Mesothelial cell of epicardium (in vitro differentiated cells): Measurements from ENCODE around the gene P2RY8. TPM values are rescaled to one million over a fixed set of nuclear protein-coding genes. Genes with fewer than 3 reads are reported as not detected.

Experiments
- DNase-seq, 2 experiments: peaks; one replicate each; pipeline ENCODE4 v3.0.0; 2021; ENCODE audit warnings: low spot score in 2 of 2; ENCODE audit not compliant: unreplicated experiment in 2 of 2
- H3K27ac Mint-ChIP-seq: 2 replicates; pipeline ENCODE4 v1.8.0; 2021; ENCODE audit warnings: mixed read lengths
- H3K27me3 Mint-ChIP-seq: 2 replicates; pipeline ENCODE4 v1.8.0; 2021; ENCODE audit warnings: low read depth, mixed read lengths
- H3K36me3 Mint-ChIP-seq: 2 replicates; pipeline ENCODE4 v1.8.0; 2021; ENCODE audit warnings: mixed read lengths
- H3K4me1 Mint-ChIP-seq: 2 replicates; pipeline ENCODE4 v1.8.0; 2021; ENCODE audit warnings: mixed read lengths
- H3K4me3 Mint-ChIP-seq: 2 replicates; pipeline ENCODE4 v1.8.0; 2021; ENCODE audit warnings: mild to moderate bottlenecking, moderate library complexity, mixed read lengths
- H3K9me3 Mint-ChIP-seq: 2 replicates; pipeline ENCODE4 v1.8.0; 2021; ENCODE audit warnings: mixed read lengths
- total RNA-seq: library from RNA; stranded (reverse); gene quantifications from 3 replicates; pipeline ENCODE4 v1.2.1, GENCODE V29; 2021
- TF ChIP-seq, protein P1 (sequence below): fragments of 200-600 bp; sonication (generic); IDR thresholded peaks from one replicate; pipeline ENCODE4 v1.5.0; 2021; ENCODE audit warnings: antibody characterized with exemption; ENCODE audit not compliant: unreplicated experiment

Gene P2RY8
- total RNA-seq, 1 donor from 2014 or later, result not detected

DNA sequence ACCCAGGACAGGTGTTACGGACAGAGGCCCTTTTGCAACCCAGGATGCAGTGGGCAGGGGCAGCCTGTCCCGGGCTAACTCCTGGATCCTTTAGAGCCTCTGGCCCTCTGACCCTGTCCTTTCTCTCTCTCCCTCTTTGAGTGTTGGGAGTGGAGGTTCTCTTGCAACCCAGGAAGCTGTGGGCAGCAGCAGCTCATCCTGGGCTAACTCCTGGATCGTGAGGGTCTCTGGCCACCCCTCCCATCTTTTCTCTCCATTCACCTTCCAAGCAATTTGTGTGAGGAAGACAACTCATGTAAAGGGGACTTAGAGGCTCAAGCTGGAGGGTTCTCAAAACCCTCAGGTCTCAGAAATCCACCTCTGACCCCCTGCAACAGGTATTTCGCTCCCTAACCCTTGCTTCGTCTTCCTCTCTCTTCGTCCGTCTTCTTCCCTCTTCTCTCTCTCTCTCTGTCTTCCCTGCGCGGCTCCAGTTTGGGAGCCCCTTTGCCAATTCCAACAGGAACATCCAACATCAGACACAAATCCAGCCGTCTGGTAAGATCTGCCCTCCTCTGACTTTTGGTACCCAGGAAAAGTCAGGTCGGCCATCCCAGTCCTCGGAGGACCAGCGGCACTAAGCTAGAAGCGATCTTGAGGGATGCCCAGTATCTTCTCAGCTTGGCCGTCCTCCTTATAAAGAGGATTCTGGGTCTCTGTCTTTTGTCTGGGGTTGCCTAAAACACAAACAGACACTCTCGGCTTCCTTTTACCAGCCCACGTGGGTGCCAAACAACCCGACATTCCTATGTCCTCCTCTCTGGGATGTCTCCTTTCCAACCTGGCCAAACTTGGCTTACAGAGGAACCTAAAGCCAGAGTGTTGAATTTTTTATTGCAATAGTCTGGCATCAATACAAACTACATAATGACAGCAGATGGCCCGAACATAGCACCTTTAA is 92.2 kb downstream of the P2RY8 start:
- Mint-ChIP-seq H3K4me1 (no peaks in the 10 kb centered on the region), H3K27ac (no peak overlapping the region), H3K9me3 (peaks cover 53% of the 10 kb centered on the region), H3K36me3 (peaks cover 63% of the 10 kb centered on the region), H3K4me3 (no peak overlapping the region), H3K27me3 (no peaks in the 10 kb centered on the region)
- DNase-seq, result no peak
- TF ChIP-seq, protein P1, sequence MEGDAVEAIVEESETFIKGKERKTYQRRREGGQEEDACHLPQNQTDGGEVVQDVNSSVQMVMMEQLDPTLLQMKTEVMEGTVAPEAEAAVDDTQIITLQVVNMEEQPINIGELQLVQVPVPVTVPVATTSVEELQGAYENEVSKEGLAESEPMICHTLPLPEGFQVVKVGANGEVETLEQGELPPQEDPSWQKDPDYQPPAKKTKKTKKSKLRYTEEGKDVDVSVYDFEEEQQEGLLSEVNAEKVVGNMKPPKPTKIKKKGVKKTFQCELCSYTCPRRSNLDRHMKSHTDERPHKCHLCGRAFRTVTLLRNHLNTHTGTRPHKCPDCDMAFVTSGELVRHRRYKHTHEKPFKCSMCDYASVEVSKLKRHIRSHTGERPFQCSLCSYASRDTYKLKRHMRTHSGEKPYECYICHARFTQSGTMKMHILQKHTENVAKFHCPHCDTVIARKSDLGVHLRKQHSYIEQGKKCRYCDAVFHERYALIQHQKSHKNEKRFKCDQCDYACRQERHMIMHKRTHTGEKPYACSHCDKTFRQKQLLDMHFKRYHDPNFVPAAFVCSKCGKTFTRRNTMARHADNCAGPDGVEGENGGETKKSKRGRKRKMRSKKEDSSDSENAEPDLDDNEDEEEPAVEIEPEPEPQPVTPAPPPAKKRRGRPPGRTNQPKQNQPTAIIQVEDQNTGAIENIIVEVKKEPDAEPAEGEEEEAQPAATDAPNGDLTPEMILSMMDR, result no peak

DNA sequence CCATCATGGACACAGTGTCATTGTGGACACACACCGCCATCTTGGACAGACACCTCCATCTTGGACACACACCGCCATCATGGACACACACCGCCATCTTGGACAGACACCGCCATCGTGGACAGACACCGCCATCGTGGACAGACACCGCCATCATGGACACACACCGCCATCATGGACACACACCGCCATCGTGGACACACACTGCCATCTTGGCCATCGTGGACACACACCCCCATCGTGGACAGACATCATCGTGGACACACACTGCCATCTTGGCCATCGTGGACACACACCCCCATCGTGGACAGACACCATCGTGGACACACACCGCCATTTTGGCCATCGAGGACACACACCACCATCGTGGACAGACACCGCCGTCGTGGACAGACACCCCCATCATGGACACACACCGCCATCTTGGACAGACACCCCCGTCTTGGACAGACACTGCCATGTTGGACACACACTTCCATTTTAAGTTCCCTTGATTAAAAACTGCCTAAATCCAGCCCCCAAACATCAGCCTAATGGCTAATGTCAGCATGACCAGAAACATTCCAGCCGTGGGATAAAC is 93.4 kb downstream of the P2RY8 start:
- no peak for DNase-seq
- Mint-ChIP-seq H3K4me1 (no peaks in the 10 kb centered on the region), H3K4me3 (no peak overlapping the region), H3K9me3 (peaks cover 41% of the 10 kb centered on the region), H3K36me3 (peaks cover 56% of the 10 kb centered on the region), H3K27ac (no peak overlapping the region), H3K27me3 (no peaks in the 10 kb centered on the region)
- TF ChIP-seq, protein P1, result no peak

GRCh38 chrX:1442724-1443367 is 94.1 kb downstream of the P2RY8 start:
- H3K27ac Mint-ChIP-seq, result no peak overlapping the region

GRCh38 chrX:1442016-1442665 is 94.8 kb downstream of the P2RY8 start:
- H3K27me3 Mint-ChIP-seq, result no peaks in the 10 kb centered on the region
- no peak overlapping the region for H3K27ac Mint-ChIP-seq
- peaks cover 31% of the 10 kb centered on the region for H3K9me3 Mint-ChIP-seq
- TF ChIP-seq, protein P1, result no peak
- peaks cover 56% of the 10 kb centered on the region for H3K36me3 Mint-ChIP-seq
- no peak overlapping the region for H3K4me3 Mint-ChIP-seq
- H3K4me1 Mint-ChIP-seq, result no peaks in the 10 kb centered on the region
- DNase-seq, result no peak

More at GRCh38 chrX:1442724-1443367, 94.1 kb downstream of the P2RY8 start:
- no peaks in the 10 kb centered on the region for H3K27me3 Mint-ChIP-seq
- peaks cover 55% of the 10 kb centered on the region for H3K36me3 Mint-ChIP-seq
- DNase-seq, result no peak
- no peak overlapping the region for H3K4me3 Mint-ChIP-seq
- H3K4me1 Mint-ChIP-seq, result no peaks in the 10 kb centered on the region
- H3K9me3 Mint-ChIP-seq, result peaks cover 35% of the 10 kb centered on the region
- TF ChIP-seq, protein P1, result no peak

DNA sequence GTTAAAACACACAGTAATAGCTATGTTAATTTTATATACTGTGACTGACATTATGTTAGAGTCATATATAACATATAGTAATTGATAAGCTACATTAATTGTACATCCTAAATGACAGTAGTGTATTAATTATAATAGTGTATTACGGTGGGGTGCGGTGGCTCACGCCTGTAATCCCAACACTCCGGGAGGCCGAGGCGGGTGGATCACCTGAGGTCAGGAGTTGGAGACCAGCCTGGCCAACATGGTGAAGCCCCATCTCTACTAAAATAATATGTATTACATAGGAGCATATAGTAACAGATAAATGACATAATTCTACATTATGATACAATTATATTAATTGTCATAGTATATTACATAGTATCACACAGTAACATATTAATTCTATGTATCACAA is 96.5 kb downstream of the P2RY8 start:
- DNase-seq, result no peak
- no peaks in the 10 kb centered on the region for H3K4me1 Mint-ChIP-seq
- H3K27ac Mint-ChIP-seq, result no peak overlapping the region
- TF ChIP-seq, protein P1, result no peak
- no peaks in the 10 kb centered on the region for H3K27me3 Mint-ChIP-seq
- peaks cover 59% of the 10 kb centered on the region for H3K36me3 Mint-ChIP-seq
- no peak overlapping the region for H3K4me3 Mint-ChIP-seq
- H3K9me3 Mint-ChIP-seq, result peaks cover 24% of the 10 kb centered on the region
